HG03159 (cell line): Measurements from ENCODE around the gene SAMD9.
"Not testable (repeated sequence)": the region's sequence is repeated elsewhere in the genome, so short reads cannot be mapped to it uniquely, and the experiment has no call there.

Experiments used
- ATAC-seq: cut with Tn5 transposase; IDR thresholded peaks from one replicate; pipeline ENCODE4 v1.9.1; 2021; ENCODE audit warnings: mild to moderate bottlenecking, moderate library complexity; ENCODE audit not compliant: unreplicated experiment

Gene SAMD9

DNA sequence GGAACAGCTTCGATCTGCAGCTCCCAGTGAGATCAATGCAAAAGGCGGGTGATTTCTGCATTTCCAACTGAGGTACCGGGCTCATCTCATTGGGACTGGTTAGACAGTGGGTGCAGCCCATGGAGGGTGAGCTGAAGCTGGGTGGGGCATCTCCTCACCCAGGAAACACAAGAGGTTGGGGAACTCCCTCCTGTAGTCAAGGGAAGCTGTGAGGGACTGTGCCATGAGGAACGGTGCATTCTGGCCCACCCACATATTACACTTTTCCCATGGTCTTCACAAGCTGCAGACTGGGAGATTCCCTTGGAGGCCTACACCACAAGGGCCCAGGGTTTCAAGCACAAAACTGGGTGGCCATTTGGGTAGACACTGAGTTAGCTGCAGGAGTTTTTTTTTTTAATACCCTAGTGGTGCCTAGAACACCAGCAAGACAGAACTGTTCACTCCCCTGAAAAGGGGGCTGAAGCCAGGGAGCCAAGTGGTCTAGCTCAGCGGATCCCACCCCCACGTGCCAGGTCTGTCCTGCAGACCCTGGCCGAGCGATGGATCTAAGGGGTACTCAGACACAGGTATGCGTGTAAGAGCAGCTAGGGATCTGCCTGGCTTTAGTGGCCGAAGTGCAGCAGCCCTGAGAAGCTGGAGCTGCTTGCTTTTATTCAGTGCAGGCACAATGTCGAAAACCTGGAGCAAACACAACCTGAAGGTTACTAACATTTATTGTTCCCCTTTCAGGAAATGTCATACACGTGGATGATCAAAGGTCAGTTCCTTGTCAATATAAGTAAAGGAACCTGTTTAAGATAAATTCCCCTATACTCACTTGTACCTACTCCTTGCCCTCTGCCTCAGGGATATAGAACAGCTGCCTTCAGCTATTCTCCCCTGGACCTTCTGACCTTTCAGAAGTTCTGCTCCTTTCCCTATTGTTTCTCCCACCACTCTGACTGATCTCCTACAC is 3.1 kb upstream of the SAMD9 start:
- ATAC-seq, result no peak

- ATAC-seq, result no peak
These were observed 1.6 kb upstream of the SAMD9 start for GRCh38 chr7:93119191-93119905.

DNA sequence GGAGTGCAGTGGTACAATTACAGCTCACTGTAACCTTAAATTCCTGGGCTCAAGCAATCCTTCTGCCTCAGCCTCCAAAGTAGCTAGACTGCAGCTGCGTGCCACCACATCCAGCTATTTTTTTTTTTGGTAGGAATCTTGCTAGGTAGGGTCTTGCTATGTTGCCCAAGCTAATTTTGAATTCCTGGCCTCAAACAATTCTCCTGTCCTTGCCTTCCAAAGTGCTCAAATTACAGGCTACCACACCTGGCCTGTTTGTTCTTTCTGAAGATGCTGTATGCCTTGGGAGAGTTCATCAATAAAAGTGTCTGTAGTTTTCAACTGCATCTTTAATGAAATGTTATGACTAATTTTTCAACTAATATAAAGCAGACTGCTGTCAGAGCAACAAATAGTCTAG is 452 bp downstream of the SAMD9 start:
- ATAC-seq, result no peak

- ATAC-seq, result no peak
These were observed 2.0 kb downstream of the SAMD9 start for GRCh38 chr7:93115796-93116195.

DNA sequence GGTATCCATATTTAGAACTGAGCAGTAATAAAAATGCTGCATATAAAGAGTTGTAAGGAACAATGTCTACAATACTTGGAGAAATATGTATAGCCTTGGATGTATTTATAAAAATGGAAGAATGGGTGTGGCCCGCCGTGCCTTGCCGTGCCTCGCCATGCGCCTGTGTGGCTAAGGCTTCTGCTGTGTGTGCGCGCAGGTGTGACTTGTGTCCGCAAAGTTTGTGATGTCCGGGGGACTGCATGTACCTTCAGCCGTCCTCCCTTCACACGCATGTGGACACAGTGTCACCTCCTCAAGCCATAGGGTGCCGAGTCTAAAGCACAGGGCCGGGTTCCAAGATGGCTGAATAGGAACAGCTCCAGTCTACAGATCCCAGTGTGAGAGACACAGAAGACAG is 9.8 kb downstream of the SAMD9 start:
- ATAC-seq, result no peak

DNA sequence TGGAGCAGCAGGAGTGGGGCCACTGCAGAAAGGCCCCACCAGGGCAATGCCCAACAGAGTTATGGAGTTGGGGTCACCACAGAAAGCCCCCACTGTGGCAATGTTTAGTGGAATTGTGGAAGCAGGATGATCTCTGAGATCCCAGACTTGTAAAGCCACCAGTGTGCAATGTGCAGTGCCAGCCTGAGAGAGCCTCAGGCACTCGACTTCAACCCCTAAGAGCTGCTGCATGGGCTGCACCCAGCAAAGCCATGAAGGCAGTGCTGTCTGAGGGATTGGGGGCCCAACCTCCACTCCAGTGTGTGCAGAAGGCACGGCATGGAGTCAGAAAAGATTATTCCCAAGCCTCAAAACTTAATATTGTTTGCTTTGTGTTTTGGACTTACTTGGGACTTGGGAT is 20.4 kb downstream of the SAMD9 start:
- ATAC-seq, result no peak

DNA sequence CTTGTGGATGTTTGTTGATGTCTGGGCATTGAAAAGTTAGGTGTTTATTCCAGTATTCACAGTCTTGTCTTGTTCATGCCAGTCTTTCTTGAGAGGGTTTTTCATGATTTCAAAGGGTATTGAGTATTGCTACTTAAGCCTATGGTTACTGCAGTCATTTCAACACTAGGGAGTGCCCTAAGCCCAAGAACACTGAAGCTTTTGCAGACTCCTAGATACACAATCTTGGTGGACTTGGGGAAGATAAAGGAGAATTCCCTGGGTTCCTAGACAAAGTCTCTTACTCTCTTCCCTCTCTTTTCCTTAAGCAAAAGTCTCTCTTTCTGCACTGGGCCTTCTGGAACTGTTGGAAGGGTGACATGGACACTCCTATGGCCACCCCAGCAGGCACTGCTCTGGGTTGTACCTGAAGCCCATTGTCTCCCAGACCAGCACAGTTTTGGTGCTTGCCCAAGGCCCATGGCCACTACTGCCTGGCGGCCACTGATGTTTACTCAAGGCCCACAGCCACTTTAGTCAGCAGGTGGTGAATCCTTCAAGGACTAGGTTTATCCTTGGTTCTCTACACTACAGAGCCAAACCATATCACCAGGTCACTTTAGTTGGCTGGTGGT is 24.9 kb downstream of the SAMD9 start:
- ATAC-seq, result peak; percentile 79

DNA sequence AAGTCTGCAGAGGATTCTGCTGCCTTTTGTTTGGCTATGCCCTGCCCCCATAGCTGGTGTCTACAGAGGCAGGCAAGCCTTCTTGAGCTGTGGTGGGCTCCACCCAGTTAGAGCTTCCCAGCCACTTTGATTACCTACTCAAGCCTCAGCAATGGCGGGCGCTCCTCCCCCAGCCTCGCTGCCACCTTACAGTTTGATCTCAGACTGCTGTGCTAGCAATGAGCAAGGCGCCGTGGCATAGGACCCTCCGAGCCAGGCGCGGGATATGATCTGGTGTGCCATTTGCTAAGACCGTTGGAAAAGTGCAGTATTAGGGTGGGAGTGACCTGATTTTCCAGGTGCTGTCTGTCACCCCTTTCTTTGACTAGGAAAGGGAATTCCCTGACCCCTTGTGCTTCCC is 44.4 kb downstream of the SAMD9 start:
- not testable (repeated sequence) for ATAC-seq

GRCh38 chr7:93062599-93062998 is 55.2 kb downstream of the SAMD9 start:
- no peak for ATAC-seq

DNA sequence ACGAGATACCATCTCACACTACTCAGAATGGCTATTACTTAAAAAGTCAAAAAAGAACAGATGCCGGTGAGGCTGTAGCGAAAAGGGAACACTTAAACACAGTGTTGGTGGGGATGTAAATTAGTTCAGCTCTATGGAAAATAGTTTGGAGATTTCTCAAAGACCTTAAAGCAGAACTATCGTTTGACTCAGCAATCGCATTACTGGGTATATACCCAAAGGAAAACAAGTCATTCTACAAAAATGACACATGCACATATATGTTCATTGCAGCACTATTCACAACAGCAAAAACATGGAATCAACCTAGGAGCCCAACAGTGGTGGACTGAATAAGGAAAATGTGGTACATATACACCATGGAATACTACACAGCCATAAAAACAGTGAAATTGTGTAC is 56.9 kb downstream of the SAMD9 start:
- ATAC-seq, result no peak

DNA sequence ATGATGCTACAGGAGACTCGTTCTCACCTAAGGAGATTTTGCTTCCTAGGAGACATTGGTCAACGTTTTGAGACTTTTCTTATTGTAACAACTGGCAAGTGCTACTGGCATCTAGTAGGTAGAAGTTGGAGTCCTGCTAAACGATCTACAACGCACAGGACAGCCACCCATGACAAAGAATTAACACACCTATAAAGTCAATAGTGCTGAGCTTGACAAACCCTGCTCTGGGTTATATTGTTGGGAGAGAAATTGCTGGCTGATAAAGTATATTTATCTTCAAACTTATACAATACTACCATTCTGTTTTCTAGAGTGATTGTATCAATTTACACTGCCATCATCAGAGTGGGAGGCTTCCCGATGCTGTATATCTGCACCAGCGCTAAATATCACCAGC is 57.8 kb downstream of the SAMD9 start:
- ATAC-seq, result no peak

GRCh38 chr7:93056621-93057020 is 61.2 kb downstream of the SAMD9 start:
- ATAC-seq, result not testable (repeated sequence)

GRCh38 chr7:93055543-93056107 is 62.2 kb downstream of the SAMD9 start:
- peak; percentile 77 for ATAC-seq

GRCh38 chr7:93054975-93055374 is 62.8 kb downstream of the SAMD9 start:
- ATAC-seq, result no peak

- no peak for ATAC-seq
These were observed 63.5 kb downstream of the SAMD9 start for GRCh38 chr7:93053949-93054943.

DNA sequence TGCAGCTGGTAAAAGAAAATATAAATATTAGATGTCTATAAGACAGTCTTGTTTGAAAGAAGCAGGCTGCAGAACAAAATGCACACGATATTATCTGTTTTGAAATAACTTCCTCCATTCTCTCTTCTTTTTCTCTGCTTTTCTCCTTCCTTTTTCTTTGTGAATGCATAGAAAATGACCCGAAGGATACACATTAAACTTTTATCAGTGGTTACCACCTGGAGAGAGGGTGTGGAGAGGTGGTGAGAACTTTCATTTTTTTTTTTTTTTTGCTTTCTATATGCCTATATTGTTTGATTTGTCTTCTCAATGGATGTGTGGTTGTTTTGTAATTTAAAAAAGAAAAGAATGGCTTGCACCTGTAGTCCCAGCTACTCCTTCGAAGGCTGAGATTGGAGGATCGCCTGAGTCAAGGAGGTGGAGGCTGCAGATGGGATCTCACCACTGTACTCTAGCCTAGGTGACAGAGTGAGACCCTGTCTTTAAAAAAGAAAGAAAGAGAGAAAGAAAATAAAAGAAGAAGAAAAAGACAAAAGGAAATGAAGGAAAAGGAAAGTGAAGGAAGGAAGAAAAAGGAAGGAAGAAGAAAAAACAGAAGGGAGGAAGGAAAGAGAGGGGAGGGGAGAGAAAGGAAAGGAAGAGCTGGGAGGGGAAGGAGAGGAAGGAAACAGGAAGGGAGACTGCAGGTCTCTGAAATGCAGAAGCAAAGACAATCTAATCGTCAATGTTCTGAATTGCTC is 64.4 kb downstream of the SAMD9 start:
- ATAC-seq, result no peak

GRCh38 chr7:93051660-93052059 is 66.1 kb downstream of the SAMD9 start:
- ATAC-seq, result no peak
